COLO668 (cell line): Measurements from ENCODE around the gene SNCG.
"Not testable (repeated sequence)": the region's sequence is repeated elsewhere in the genome, so short reads cannot be mapped to it uniquely, and the experiment has no call there.

ENCODE experiments used
- DNase-seq: peaks from one replicate; lab custom pipeline; 2025; ENCODE audit not compliant: unreplicated experiment; lab: John Stamatoyannopoulos, UW

Gene SNCG

DNA sequence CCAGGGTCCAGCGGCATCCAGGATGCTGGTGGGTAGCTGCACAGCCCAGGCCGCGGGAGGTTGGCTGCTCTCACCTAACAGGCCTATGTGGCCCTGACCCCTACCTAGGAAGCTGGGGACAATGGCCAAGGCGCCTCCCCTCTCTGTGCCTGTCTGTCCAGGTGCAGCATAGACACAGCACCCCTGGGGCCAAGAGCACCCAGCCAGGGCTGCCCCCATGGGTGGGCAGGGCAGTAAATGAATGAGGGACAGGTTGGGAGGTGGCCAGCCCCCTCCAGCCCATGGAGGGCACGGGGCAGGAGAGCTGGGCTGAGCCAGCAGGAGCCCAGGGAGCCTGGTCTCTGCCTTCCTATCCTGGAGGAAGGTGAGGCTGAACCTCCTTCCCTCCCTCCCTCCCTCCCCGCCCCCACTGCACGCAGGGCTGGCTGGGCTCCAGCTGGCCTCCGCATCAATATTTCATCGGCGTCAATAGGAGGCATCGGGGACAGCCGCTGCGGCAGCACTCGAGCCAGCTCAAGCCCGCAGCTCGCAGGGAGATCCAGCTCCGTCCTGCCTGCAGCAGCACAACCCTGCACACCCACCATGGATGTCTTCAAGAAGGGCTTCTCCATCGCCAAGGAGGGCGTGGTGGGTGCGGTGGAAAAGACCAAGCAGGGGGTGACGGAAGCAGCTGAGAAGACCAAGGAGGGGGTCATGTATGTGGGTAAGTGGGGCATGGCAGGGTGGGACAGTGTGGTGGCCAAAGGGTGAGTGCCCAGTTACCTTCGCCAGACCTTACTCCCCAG is at the start of gene SNCG:
Gene SNCG (plus strand): TSS at position 484 of the 785 bp plus-strand sequence. CDS start 99 bp downstream, at position 583.
- DNase-seq, result peak; percentile 71

DNA sequence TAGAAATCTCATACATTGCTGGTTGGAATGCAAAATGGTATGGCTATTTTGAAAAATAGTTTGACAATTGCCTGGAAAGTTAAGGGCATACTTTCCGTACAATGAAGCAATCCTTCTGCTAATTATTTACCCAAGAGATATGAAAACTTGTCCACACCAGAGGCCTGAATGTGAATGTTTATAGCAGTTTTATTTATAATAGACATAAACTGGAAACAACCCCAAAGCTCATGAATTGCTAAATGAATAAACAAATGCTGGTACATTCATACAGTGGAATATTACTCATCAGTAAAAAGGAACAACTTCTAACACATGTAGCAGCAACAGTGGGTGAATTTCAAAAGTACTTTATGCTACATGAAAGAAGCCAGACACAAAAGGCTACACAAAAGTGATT is 43.7 kb upstream of the SNCG start:
- DNase-seq, result no peak

DNA sequence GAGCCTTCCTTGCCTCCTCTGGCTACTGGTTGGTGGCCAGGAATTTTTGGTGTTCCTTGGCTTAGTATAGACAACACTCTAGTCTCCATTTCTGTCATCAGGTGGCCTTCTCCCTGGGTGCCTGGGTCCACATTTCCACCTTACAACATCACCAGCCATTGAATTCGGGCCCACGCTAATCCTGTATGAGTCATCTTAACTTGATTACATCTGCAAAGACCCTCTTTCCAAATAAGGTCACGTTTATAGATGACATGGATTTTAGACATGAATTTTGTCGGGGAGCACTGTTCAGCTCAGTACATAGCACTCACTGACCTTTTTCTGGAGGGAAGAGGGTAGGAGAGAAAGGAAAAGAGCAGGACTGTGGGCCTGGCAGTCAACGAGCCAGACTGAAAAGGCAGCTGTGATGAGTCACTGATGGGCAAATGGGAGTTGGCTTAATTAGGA is 40.4 kb upstream of the SNCG start:
- no peak for DNase-seq

DNA sequence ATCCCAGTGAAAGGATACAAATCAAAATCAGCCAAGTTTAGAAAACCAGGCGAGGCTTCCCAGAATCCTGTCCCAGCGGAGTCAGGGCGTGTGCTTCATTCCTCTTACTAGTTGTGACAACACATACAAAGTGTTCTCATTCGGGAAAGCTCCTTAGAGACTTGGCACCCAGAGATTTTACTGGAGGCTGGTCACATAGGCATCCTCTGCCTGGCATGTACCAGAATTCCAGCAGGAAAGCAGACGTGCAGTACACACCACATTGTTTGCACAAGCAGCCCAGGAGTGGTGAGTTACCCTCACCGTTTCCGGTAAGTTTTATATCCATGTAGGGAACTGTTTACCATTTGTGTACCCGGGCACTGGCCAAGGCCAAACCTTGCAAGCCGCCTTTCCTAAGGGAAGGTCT is 35.8 kb upstream of the SNCG start:
- DNase-seq, result peak; percentile 10

DNA sequence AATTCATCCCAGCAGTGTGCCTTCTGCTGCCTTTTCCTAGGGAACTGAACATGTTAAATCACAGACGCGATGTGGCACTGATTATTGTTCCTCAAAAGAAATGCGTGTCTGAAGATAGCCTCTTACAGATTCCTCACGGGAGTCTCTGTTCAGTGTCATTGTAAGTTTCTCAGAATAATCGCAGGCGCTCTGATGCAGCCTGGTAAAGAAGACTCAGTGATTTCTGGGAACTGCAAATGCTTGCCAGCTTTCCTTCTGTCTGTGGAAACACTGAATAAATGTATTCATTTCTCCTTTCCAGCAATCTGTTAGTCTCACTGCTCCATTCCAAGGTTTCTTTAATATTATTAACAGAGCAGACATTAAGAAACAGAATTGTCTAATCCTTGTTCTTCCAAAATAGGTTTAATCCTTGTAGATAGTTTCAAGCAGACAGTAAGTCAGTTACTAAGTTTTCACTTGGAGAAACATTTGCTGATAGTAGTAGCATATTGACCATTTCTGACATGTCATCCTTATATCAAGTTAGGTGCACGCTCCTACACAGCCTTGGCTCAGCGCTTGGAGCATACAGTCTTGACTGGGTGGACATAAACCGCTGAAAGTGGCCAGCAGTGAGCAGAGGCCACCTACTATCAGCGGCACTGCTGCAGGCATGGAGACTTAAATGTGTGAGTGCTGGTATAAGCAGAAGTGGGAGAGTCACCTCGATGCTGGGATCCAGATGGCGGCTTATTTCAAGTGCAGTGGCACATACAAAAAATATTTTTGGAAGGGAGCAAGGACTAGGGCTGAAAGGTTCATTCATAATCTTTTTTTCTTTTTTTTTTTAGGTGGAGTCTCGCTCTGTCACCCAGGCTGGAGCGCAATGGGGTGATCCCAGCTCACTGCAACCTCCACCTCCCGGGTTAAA is 28.7 kb upstream of the SNCG start:
- no peak for DNase-seq

DNA sequence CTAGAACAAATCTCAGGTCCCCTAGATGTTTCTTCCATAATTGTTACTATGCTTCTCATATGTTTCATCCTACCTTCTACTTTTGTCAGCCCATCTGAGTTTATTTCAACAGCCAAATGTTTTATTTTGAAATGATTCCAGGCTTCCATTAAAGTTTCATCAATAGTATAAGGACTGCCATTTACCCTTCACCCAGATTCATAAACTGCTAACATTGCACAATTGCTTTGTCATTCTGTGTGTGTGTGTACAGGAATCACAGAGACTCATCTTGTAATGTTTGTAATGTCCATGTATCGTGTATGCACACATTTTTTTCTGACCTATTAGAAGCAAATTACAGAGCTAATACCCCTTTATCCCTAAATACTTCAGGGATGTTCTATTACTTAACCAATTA is 26.5 kb upstream of the SNCG start:
- DNase-seq, result no peak

DNA sequence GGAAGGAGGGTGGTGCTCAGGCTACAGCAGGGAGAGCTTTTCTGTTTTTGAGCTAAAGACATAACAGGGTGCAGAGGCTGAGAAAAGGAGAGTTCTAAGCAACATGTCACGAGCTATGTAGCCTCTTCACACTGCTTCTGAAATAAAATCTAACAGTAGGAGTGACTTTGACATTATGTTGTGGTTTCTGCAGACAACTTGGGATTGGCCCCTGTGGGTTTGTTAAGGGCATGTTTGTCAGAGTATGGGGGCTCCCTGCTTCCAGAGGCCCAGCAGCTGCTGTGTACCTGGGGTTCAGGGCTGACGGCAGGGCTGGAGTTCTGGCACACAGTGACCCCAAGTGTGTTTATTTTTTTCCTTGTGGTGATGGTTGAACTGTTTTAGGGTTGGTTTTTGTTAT is 25.7 kb upstream of the SNCG start:
- DNase-seq, result no peak

DNA sequence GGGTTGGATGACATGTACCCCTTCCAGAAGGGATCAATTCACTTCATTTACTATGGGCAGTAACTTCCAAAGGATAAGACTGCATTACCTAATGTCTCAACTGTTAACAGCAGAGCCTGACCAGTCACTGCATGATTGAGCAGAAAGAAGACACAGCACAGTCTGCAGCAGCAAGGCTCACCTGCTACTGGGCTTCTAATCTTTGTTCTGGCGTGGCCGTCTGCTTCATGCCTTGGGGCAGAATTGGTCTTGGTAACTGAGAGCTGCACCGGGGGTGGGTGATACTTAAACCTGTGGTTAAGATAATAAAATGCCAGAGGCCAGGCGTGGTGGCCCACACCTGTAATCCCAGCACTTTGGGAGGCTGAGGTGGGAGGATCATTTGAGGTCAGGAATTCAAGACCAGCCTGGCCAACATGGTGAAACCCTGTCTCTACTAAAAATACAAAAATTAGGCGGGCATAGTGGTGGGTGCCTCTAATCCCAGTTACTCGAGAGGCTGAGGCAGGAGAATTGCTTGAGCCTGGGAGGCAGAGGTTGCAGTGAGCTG is 24.2 kb upstream of the SNCG start:
- not testable (repeated sequence) for DNase-seq

DNA sequence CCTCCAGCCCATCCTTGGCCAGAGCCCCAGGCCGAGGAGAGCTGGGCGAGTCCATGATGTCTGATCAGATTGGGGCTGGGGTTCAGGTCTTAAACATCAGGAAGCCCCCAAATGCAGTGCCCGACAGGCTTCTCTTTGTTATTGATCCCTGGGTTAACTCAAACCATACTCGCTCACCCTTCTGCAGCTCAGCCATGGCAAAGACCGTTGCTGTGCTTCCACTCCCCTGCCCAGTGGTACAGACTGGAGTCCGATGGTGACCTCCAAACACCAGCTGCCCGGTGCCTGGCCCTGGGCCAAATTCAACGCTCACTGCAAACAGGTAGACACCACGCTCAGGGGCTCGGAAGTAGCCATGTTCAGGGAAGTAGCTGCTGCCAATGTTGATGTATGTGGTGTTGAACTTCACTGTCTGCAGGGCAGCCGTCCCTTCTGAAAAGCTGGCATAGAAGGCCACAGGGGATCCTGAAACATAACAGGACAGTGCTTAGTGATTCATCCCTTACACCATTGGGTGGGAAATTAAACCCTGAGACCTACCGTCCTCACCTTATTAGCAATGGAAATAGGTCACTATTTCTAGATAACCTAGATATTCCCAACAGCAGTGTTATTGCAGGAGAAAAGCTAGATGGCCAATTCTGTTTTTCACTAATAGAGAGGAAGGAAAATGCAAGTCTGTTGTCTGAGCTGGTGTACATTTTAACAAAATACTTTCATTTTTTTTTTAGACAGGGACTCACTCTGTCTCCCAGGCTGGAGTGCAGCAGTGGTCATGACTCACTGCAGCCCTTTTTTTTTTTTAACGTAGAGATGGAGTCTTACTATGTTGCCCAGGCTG is 21.5 kb upstream of the SNCG start:
- DNase-seq, result peak; percentile 68

DNA sequence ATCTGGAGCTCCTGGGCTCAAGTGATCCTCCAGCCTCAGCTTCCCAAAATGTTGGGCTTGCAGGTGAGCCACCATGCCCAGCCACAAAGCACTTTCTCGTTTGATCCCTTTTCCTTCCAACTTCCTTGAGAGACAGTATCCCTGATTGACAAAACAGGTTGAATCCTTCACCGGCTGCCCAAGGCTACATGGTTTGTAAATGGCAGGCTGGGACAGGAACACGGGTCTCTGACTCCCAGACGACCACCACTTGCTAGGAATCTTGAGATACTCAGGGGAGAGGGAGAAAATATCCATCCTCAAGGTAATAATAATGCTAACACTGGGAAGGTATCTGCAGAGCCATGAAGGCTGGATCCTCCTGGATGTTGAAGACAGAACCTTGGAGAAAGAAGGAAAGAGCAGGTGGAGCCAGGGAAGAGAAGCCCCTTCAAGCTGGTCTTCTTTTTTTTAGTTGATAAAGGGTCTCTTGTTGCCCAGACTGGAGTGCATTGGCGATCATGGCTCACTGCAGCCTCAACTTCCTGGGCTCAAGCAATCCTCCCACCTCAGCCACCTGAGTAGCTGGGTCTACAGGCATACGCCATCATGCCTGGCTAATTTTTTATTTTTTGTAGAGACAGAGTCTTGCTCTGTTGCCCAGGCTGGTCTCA is 20.8 kb upstream of the SNCG start:
- no peak for DNase-seq

DNA sequence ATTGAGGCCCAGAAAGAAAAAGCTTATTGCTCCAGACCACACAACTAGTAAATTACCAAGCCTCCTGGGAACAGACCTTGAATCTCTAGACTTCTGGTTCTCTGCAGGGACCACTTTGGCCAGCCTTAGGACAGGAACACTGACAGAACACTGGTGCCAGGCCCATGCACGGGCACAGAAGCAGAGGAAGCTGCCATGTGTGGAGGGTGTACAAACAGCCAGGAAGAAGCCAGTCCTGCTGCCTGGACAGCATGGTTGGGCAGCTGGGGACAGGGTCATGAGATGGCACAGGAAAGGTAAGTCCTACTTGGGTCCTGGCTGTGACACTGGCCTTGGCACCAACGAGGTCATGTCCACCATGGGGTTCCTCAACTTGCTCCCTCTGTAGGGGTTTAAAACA is 20.1 kb upstream of the SNCG start:
- DNase-seq, result no peak

DNA sequence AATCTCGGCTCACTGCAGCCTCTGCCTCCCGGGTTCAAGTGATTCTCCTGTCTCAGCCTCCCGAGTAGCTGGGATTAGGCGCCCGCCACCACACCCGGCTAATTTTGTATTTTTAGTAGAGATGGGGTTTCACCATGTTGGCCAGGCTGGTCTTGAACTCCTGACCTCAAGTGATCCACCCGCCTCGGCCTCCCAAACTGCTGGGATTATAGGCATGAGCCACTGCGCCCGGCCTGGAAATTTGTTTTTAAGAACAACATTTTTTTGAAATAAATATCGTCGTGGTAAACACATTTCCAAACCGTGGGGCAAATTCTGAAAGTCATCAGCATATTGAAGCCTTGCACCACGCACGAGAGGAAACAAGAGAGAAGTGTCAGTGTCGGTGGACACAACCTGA is 18.3 kb upstream of the SNCG start:
- not testable (repeated sequence) for DNase-seq

DNA sequence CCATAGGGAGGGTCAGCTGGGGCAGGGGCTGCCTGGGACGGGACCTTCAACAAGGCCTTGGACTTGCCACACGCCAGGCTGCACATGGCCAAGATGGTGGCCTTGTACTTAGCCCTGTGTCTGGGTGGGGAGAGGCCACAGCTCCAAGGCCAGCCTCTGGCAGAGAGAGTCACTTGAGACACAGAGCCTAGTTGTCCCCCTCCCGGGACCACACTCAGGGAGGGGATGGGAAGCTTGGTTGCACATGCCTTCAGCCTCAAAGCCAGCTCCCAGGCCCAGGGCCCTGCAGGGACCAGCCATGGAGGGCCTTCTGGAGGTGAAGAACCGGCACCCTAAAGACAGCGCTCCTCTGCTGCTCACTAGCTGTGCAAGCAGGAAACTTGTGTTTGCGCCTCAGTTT is 17.7 kb upstream of the SNCG start:
- DNase-seq, result no peak

DNA sequence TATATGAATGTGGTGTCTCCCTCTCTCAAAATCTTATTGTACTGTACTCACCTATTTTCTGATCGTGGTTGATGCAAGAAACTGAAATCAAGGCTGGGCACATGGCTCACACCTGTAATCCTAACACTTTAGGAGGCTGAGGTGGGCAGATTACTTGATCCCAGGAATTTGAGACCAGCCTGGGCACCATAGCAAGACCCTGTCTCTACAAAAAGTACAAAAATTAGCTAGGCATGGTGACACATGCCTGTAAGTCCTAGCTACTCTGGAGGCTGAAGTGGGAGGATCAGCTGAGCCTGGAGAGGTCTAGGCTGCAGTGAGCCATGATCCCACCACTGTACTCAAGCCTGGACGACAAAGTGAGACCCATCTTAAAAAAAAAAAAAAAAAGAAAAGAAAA is 17.0 kb upstream of the SNCG start:
- no peak for DNase-seq

DNA sequence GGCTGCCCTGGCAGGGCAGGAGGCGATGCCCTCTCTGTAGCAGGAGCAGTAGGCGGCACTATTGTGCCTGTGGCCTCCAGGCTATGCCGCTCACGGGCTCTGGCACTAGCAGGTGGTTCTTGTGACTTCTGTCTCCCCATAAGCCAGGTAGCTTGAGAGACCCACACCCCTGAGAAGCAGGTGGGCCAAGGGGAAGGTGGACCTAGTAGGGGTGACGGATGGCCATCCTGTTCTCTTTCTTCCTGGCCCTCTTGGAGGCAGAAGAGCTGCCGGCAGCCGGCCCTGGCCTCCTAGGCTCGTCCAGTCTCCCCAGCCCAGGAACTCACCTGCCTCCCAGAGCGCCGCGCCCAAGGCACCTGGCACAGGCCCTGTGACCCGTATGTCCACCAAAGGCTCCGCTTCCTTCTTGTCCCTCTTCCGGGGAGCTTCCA is 16.4 kb upstream of the SNCG start:
- no peak for DNase-seq

DNA sequence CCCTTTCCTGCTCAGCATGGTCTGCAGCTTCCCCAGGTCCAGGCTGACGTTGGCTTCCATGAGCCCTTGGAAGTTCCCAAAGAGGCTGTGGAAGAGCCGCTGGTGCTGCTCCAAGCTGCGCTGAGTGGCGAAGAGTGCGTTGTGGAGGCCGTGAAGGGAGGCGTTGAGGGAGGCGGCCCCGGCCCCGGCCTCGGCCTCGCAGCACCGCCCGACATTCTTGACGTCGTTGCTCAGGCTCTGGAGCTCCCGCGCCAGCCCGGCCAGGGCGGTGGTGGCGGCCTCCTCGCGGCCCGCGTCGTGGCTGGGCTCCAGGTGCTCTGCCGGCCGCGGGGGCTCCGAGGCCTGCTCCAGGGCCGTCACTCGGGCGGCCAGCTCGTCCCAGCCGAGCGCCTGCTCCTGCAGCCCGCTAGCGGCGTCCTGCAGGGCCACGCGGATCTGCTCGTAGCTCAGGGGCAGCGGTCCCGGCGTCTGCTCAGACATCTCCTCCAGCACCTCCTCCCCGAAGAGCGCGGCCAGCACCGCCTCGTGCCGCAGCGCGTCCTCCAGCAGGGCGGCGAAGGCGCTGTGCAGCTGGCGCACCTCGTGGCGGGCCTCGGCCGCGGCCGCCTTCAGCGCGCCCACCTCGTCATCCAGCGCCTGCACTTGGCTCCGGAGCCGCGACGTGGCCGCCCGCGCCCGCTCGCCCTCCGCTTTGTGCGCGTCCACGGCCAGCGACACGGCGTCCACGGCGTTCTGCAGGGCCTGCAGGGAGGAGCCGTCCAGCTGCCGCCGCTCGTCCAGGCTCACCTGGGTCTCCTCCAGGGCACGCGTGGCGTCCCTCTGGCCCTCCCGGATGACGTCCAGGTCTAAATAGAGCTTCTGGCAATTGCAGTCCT is 15.7 kb upstream of the SNCG start:
- no peak for DNase-seq

DNA sequence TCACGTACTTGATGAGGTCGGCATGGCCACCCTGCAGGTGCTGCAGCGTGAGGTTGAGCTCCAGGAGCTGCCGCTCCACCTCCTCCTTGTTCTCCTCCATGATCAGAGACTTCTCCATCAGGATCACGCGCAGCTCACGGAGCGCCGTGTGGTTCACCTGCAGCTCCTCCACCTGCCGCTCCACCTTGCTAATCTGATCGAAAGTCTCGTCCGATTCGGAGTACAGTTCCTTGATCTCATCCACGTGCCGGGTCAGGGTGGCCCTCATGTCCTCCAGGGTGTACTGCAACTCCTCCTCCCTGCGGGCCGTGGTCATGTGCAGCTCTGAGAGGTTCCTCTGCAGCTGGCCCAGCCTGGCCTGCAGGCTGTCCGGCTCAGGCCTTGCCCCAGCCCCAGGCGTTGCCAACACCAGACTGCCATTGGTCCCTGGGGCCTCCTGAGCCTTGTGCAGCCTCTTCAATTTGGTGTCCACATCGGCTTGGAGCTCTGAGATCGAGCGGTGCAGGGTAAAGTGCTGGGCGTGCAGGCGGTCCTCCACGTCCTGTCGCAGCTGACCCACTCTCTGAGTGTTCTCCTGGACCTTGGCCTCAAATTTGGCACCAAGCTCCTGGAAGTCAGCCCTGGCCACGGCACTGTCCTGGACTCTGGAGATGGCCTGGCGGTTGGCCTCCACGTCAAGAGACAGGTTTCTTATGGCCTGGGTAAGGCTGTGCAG is 14.9 kb upstream of the SNCG start:
- no peak for DNase-seq

DNA sequence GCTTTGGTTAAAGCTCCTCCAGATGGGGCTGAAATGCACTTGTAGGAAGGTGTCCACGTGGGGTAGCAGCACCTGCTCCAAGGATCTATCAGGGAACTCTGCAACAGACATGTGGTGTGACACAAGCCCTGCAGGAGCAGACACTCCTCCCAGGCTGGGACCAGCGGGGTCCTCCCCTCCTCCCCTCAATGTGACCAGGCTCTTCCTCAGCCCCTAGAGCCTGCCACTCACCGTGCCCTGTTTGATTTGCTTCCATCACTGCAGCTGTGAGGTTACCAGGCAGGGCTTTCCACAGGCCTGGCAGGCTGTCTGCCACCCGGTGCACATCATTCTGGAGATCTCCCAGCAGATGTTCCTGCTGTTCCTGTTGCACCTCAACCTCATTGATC is 14.4 kb upstream of the SNCG start:
- no peak for DNase-seq

DNA sequence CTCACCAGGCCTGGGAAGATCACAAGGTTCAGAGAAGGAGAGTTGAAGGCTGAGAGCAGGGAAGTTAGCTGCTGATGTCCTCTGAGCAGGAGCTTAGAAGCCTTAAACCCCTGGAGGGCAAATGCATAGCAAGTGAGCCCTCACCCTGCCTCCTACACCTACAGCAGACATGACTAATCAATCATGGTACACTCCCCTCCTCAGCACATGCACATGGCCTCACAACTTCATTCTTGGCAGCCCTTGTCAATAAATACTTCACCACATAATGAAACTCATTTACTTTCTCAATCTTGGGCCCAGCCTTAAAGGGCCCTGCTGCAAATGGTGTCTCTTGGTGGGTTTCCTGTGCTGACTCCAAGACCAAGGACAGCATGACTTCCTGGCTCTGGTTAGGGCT is 13.9 kb upstream of the SNCG start:
- DNase-seq, result no peak
